Type B pancreatic cell (in vitro differentiated cells): ENCODE results near the gene MYO9A. TPM values are rescaled to one million over a fixed set of nuclear protein-coding genes. Genes with fewer than 3 reads are reported as not detected.
A peak's percentile ranks its signal among the peaks of the same experiment; 100 is the strongest.

ENCODE experiments used
- DNase-seq: peaks from one replicate; pipeline ENCODE4 v3.0.0; 2021; ENCODE audit warnings: mixed read lengths; ENCODE audit not compliant: unreplicated experiment; ENCODE audit errors: extremely low spot score
- H3K27ac Mint-ChIP-seq: 2 replicates; pipeline ENCODE4 v1.8.0; 2021; ENCODE audit warnings: mild to moderate bottlenecking, mixed read lengths
- H3K27me3 Mint-ChIP-seq: 2 replicates; pipeline ENCODE4 v1.8.0; 2021; ENCODE audit warnings: mixed read lengths
- H3K36me3 Mint-ChIP-seq: 2 replicates; pipeline ENCODE4 v1.8.0; 2021; ENCODE audit warnings: mixed read lengths
- H3K4me1 Mint-ChIP-seq: one replicate; pipeline ENCODE4 v1.8.0; 2021; ENCODE audit warnings: mixed read lengths; ENCODE audit not compliant: unreplicated experiment
- H3K4me3 Mint-ChIP-seq: 2 replicates; pipeline ENCODE4 v1.8.0; 2021; ENCODE audit warnings: mild to moderate bottlenecking, mixed read lengths
- H3K9me3 Mint-ChIP-seq: 2 replicates; pipeline ENCODE4 v1.8.0; 2021; ENCODE audit warnings: mixed read lengths
- total RNA-seq: library from RNA; stranded (reverse); gene quantifications from 2 replicates; pipeline ENCODE4 v1.2.1, GENCODE V29; 2021; ENCODE audit warnings: low replicate concordance
- TF ChIP-seq, protein P1 (sequence below): fragments of 200-600 bp; sonication (generic); conservative IDR thresholded peaks from 2 replicates; pipeline ENCODE4 v1.5.0; 2021; ENCODE audit warnings: antibody characterized with exemption, mild to moderate bottlenecking

MYO9A gene
- total RNA-seq, 1 donor from 2014 or later, result 43.4 TPM

DNA sequence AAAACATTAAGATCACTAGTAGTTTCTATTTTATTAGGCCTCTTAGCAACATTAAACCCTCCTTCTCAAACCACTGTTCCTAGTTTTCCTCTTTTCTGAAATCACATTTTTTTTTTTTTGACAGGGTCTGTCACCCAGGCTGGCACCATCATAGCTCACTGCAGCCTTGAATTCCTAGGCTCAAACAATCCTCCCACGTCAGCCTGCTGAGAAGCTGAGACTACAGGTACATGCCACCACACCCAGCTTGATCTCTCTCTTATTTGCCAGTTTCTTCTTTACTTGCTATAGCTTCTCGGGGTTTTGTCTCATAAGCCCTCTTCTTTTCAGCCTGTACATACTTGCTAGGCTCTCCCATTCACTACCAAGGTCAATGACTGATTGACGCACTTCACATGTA is 28.3 kb upstream of the MYO9A start:
- Mint-ChIP-seq H3K4me3 (no peak overlapping the region), H3K9me3 (no peaks in the 10 kb centered on the region), H3K36me3 (no peaks in the 10 kb centered on the region), H3K27ac (peak overlapping the region; percentile 36), H3K4me1 (peaks cover 5% of the 10 kb centered on the region), H3K27me3 (no peaks in the 10 kb centered on the region)
- TF ChIP-seq, protein P1, sequence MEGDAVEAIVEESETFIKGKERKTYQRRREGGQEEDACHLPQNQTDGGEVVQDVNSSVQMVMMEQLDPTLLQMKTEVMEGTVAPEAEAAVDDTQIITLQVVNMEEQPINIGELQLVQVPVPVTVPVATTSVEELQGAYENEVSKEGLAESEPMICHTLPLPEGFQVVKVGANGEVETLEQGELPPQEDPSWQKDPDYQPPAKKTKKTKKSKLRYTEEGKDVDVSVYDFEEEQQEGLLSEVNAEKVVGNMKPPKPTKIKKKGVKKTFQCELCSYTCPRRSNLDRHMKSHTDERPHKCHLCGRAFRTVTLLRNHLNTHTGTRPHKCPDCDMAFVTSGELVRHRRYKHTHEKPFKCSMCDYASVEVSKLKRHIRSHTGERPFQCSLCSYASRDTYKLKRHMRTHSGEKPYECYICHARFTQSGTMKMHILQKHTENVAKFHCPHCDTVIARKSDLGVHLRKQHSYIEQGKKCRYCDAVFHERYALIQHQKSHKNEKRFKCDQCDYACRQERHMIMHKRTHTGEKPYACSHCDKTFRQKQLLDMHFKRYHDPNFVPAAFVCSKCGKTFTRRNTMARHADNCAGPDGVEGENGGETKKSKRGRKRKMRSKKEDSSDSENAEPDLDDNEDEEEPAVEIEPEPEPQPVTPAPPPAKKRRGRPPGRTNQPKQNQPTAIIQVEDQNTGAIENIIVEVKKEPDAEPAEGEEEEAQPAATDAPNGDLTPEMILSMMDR, result no peak
- no peak for DNase-seq

DNA sequence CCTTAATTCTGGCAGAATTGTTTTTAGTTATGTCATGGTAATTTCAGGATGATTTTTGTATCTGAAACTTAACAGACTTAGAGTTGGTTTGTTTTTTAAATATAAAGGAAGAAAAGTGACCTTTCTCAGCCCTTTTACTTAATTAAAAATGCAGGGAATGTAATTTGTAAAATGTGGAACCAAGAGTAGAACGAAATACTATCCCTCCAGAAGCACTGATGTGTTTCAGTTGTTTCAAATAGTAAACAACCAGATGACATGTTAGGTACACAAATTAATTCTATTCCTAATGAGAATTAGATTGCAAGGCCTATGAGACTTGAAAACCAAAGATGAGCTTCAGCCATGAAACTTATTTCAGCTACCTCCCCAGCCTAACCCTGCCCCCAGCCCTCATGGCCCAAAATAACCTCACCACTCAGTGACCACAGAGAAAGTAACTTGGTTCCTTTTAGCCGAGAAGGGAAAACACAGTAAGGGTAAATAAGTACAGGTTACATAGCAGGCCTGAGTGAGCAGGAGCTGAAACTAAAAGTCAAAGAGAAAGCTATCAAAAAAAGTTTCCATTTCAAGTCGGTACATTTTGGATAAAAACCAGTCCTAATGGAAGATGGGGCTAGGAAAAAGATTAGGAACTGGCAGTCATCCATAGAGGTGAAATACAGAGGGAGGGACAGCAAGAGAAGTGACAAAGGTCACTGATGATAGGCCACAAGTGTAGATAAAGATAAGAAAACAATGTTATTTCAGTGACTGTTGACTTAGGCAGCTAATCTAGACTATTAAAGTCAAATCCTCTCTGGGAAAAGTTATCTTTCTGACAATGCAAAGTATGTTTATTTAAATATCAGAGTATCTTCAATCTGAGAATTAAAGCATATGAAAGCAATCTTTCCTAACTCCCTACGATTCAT is 23.5 kb upstream of the MYO9A start:
- Mint-ChIP-seq H3K27me3 (no peaks in the 10 kb centered on the region), H3K9me3 (no peaks in the 10 kb centered on the region)

DNA sequence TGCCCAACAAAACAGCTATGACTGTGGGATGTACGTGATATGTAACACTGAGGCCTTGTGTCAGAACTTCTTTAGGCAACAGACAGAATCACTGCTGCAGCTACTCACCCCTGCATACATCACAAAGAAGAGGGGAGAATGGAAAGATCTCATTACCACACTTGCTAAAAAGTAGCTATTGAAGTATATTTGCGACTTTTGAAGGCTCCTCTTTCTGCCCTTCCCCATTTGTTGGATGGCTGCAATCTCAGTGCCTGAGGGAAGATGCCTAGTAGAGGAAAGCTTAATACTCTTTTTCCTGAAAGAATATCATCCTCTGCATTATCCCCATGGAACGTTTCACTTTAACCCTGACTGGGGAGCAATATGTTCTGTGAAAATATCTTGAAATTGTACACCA is 22.1 kb upstream of the MYO9A start:
- Mint-ChIP-seq H3K27me3 (no peaks in the 10 kb centered on the region), H3K36me3 (peaks cover 8% of the 10 kb centered on the region), H3K4me1 (peaks cover 11% of the 10 kb centered on the region), H3K4me3 (no peak overlapping the region), H3K9me3 (no peaks in the 10 kb centered on the region), H3K27ac (no peak overlapping the region)
- DNase-seq, result no peak
- TF ChIP-seq, protein P1, result no peak

More for the DNA sequence above, 23.5 kb upstream of the MYO9A start:
- Mint-ChIP-seq H3K4me3 (no peak overlapping the region), H3K36me3 (peaks cover 8% of the 10 kb centered on the region), H3K27ac (peak overlapping the region; percentile 79), H3K4me1 (peaks cover 5% of the 10 kb centered on the region)
- TF ChIP-seq, protein P1, result no peak
- no peak for DNase-seq

DNA sequence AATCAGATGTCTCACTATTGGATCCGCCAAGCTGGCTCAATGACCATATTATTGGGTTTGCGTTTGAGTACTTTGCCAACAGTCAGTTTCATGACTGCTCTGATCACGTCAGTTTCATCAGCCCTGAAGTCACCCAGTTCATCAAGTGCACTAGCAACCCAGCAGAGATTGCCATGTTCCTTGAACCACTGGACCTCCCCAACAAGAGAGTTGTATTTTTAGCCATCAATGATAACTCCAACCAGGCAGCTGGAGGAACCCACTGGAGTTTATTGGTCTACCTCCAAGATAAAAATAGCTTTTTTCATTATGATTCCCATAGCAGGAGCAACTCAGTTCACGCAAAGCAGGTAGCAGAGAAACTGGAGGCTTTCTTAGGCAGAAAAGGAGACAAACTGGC is 21.7 kb upstream of the MYO9A start:
- Mint-ChIP-seq H3K9me3 (no peaks in the 10 kb centered on the region), H3K27me3 (no peaks in the 10 kb centered on the region), H3K4me1 (peaks cover 11% of the 10 kb centered on the region), H3K27ac (no peak overlapping the region), H3K36me3 (peaks cover 8% of the 10 kb centered on the region), H3K4me3 (no peak overlapping the region)
- DNase-seq, result no peak
- TF ChIP-seq, protein P1, result no peak

DNA sequence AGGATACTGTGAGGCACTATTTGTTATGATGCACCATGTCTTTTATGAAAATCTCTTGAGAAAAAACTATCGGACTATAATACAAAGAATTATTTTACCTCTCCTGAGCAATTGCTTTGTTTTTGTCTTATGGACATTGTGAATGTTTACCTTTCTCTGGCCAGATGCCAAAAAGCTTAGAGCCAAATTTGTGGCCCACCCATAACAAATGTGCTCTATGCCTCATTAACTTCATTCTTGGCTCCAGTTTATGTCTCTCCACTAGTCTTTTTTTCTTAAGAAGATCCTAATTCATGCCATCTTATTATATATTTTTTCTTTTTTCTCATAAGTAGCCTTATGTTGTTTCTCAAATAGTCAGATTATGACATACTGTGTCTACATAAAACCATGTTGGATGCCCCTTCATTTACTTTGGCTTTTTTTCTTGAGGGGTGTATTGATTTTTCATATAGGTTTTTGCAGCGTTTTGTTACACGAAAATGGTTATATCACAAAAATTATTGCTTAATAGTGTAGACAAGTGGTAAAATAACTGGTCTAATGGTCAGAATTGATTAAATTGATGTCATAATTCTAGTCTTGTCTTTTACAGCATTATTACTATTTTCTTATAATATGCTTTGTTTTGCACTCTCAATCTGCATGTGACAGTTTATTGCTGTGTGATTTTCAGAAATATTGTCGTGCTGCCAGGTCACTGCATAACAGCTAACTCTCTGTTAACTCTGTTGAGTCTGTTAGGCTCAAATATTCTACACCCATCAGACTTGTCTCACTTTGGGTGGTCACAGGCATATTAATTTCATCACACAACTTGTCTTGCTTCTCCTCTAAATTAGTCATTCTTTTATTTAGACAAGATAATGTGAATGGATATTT is 18.5 kb upstream of the MYO9A start:
- peaks cover 7% of the 10 kb centered on the region for H3K4me1 Mint-ChIP-seq
- no peak for DNase-seq
- no peak overlapping the region for H3K4me3 Mint-ChIP-seq
- H3K27ac Mint-ChIP-seq, result no peak overlapping the region
- TF ChIP-seq, protein P1, result no peak
- H3K9me3 Mint-ChIP-seq, result no peaks in the 10 kb centered on the region
- H3K36me3 Mint-ChIP-seq, result peaks cover 8% of the 10 kb centered on the region
- no peaks in the 10 kb centered on the region for H3K27me3 Mint-ChIP-seq
